Mesothelial cell of epicardium (in vitro differentiated cells): Measurements from ENCODE around the gene TRPM3. TPM values are rescaled to one million over a fixed set of nuclear protein-coding genes. Genes with fewer than 3 reads are reported as not detected.

Experiments used
- DNase-seq, 2 experiments: peaks; one replicate each; pipeline ENCODE4 v3.0.0; 2021; ENCODE audit warnings: low spot score in 2 of 2; ENCODE audit not compliant: unreplicated experiment in 2 of 2
- H3K27ac Mint-ChIP-seq: 2 replicates; pipeline ENCODE4 v1.8.0; 2021; ENCODE audit warnings: mixed read lengths
- H3K27me3 Mint-ChIP-seq: 2 replicates; pipeline ENCODE4 v1.8.0; 2021; ENCODE audit warnings: low read depth, mixed read lengths
- H3K36me3 Mint-ChIP-seq: 2 replicates; pipeline ENCODE4 v1.8.0; 2021; ENCODE audit warnings: mixed read lengths
- H3K4me1 Mint-ChIP-seq: 2 replicates; pipeline ENCODE4 v1.8.0; 2021; ENCODE audit warnings: mixed read lengths
- H3K4me3 Mint-ChIP-seq: 2 replicates; pipeline ENCODE4 v1.8.0; 2021; ENCODE audit warnings: mild to moderate bottlenecking, moderate library complexity, mixed read lengths
- H3K9me3 Mint-ChIP-seq: 2 replicates; pipeline ENCODE4 v1.8.0; 2021; ENCODE audit warnings: mixed read lengths
- CTCF ChIP-seq: fragments of 200-600 bp; sonication (generic); IDR thresholded peaks from one replicate; pipeline ENCODE4 v1.5.0; 2021; ENCODE audit warnings: antibody characterized with exemption; ENCODE audit not compliant: unreplicated experiment
- total RNA-seq: library from RNA; stranded (reverse); gene quantifications from 3 replicates; pipeline ENCODE4 v1.2.1, GENCODE V29; 2021

The TRPM3 gene
- total RNA-seq, 1 donor from 2014 or later, result 1.6 TPM

DNA sequence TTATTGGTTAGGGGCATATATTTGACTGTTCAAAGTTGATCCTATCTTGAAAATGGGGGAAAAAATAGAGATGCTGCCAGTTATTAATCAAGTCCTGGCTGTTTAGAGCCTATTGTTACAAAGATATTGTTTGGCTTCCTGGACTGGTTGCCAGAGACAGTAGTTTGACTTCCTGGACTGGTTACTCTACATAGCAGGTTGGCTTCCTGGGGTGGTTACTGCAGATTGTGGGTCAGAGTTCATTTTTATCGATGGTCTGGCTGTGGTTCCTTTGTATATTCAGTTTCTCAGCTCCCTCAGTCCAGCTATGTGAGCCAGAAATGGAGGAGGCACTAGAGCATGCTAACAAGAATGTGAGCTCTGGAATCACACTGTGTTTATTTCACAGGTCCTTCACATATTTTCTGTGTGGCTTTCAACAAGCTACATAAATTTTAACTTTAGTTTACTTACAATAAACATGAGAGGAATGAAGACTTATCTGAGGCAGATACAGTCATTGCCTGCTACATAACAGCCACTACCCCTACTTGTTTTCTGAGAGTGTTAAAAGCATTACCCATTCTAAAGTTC lies 137.6 kb downstream of the TRPM3 start:
- H3K27ac Mint-ChIP-seq, result no peak overlapping the region
- no peaks in the 10 kb centered on the region for H3K36me3 Mint-ChIP-seq
- H3K9me3 Mint-ChIP-seq, result peaks cover 21% of the 10 kb centered on the region
- peaks cover 4% of the 10 kb centered on the region for H3K4me1 Mint-ChIP-seq
- DNase-seq, result no peak
- H3K27me3 Mint-ChIP-seq, result no peaks in the 10 kb centered on the region
- no peak overlapping the region for H3K4me3 Mint-ChIP-seq
- no peak for TF ChIP-seq CTCF

GRCh38 chr9:70981312-70981711 lies 140.1 kb downstream of the TRPM3 start:
- Mint-ChIP-seq H3K4me3 (no peak overlapping the region), H3K4me1 (peaks cover 4% of the 10 kb centered on the region), H3K9me3 (peaks cover 21% of the 10 kb centered on the region), H3K36me3 (no peaks in the 10 kb centered on the region), H3K27ac (no peak overlapping the region), H3K27me3 (no peaks in the 10 kb centered on the region)
- no peak for DNase-seq
- no peak for TF ChIP-seq CTCF

GRCh38 chr9:70979966-70980365 lies 141.5 kb downstream of the TRPM3 start:
- H3K9me3 Mint-ChIP-seq, result peaks cover 19% of the 10 kb centered on the region
- TF ChIP-seq CTCF, result no peak
- H3K36me3 Mint-ChIP-seq, result no peaks in the 10 kb centered on the region
- DNase-seq, result no peak
- H3K4me1 Mint-ChIP-seq, result peaks cover 4% of the 10 kb centered on the region
- no peak overlapping the region for H3K27ac Mint-ChIP-seq
- no peaks in the 10 kb centered on the region for H3K27me3 Mint-ChIP-seq
- H3K4me3 Mint-ChIP-seq, result no peak overlapping the region

- TF ChIP-seq CTCF, result no peak
- no peak overlapping the region for H3K4me3 Mint-ChIP-seq
These were observed 143.3 kb downstream of the TRPM3 start for GRCh38 chr9:70978085-70978484.

GRCh38 chr9:70975821-70976220 lies 145.6 kb downstream of the TRPM3 start:
- peaks cover 5% of the 10 kb centered on the region for H3K4me1 Mint-ChIP-seq

More at GRCh38 chr9:70978085-70978484, 143.3 kb downstream of the TRPM3 start:
- Mint-ChIP-seq H3K4me1 (peaks cover 5% of the 10 kb centered on the region), H3K27me3 (no peaks in the 10 kb centered on the region), H3K36me3 (no peaks in the 10 kb centered on the region), H3K27ac (no peak overlapping the region), H3K9me3 (peaks cover 3% of the 10 kb centered on the region)
- no peak for DNase-seq

More at GRCh38 chr9:70975821-70976220, 145.6 kb downstream of the TRPM3 start:
- no peak for DNase-seq
- H3K27me3 Mint-ChIP-seq, result no peaks in the 10 kb centered on the region
- TF ChIP-seq CTCF, result no peak
- H3K4me3 Mint-ChIP-seq, result no peak overlapping the region
- H3K36me3 Mint-ChIP-seq, result no peaks in the 10 kb centered on the region
- no peak overlapping the region for H3K27ac Mint-ChIP-seq
- H3K9me3 Mint-ChIP-seq, result no peaks in the 10 kb centered on the region
